ENCODE data around the gene LZTR1. TPM values are rescaled to one million over a fixed set of nuclear protein-coding genes. Genes with fewer than 3 reads are reported as not detected.

LZTR1 gene
- total and polyA plus RNA-seq, 2 of the 4 experiments (the other 2 are of a cell fraction) = 22.8 to 41.3 TPM

GRCh38 chr22:21031545-21032036 is 49.5 kb downstream of the LZTR1 start:
- ATAC-seq (ENCODE audit: low read depth) (no peak), DNase-seq (no peak)
- ChIA-PET CTCF (no interaction called here), POLR2A (ENCODE audit: unreplicated experiment) (no interaction called here)
- Histone ChIP-seq H3K9ac (ENCODE audit: low read depth, low read length) (no peak overlapping the region), H2BK5ac (ENCODE audit: low read depth, low read length, poor library complexity, severe bottlenecking) (no peak overlapping the region), H3K4me2 (ENCODE audit: low read depth, low read length) (no peak overlapping the region), H3K27ac (ENCODE audit: insufficient read depth, low read length) (no peak overlapping the region), H2BK20ac (ENCODE audit: low read depth, low read length) (no peak overlapping the region), H2BK120ac (ENCODE audit: low read depth, low read length) (no peak overlapping the region), H3K4me1 (ENCODE audit: control insufficient read depth, insufficient read depth, low read length) (peaks cover 3% of the 10 kb centered on the region; the same call in 1 of the 2 replicates), H3K36me3 (ENCODE audit: control insufficient read depth, insufficient read depth, low read length) (no peaks in the 10 kb centered on the region), H4K5ac (ENCODE audit: low read depth, low read length) (no peak overlapping the region), H2AFZ (replicated peaks; ENCODE audit: low read length, poor library complexity) (no peak overlapping the region), H3K27me3 (ENCODE audit: control insufficient read depth, insufficient read depth, low read length) (peaks cover 34% of the 10 kb centered on the region), H3K4ac (ENCODE audit: low read depth, low read length) (no peak overlapping the region), H2BK15ac (ENCODE audit: low read depth, low read length) (no peak overlapping the region), H4K20me1 (ENCODE audit: insufficient read depth, low read length) (no peaks in the 10 kb centered on the region), H3K18ac (ENCODE audit: low read depth, low read length) (no peak overlapping the region), H3K4me3 (ENCODE audit: insufficient read depth, low read depth, low read length) (no peak overlapping the region), H4K91ac (ENCODE audit: insufficient read depth, low read depth, low read length) (no peak overlapping the region), H3K23ac (ENCODE audit: low read depth, low read length) (no peak overlapping the region), H4K8ac (ENCODE audit: low read depth in 2 of 2, low read length in 2 of 2) (no peak overlapping the region), H2AK9ac (replicated peaks; ENCODE audit: low read depth, low read length, poor library complexity) (no peak overlapping the region), H2AK5ac (ENCODE audit: low read depth, low read length) (no peak overlapping the region), H3K56ac (ENCODE audit: extremely low read depth, insufficient read depth, low read length) (no peak overlapping the region), H3K79me1 (ENCODE audit: low read depth in 1 of 2, low read length in 2 of 2) (no peaks in the 10 kb centered on the region), H3K9me3 (ENCODE audit: control insufficient read depth, insufficient read depth, low read length) (no peaks in the 10 kb centered on the region), H3K9me1 (ENCODE audit: insufficient read depth, low read length) (no peaks in the 10 kb centered on the region), H3K14ac (replicated peaks; ENCODE audit: low read depth, low read length) (no peak overlapping the region)
- no TSS peak for BruUV-seq (replicated peaks)
- TF ChIP-seq NFE2L2 (IDR thresholded peaks at IDR 0.05; ENCODE audit: low read depth, low read length) (no peak), USF2 (IDR thresholded peaks at IDR 0.05; ENCODE audit: low read depth, low read length) (no peak), RAD21 (IDR thresholded peaks at IDR 0.05; ENCODE audit: low read length) (no peak), RCOR1 (IDR thresholded peaks at IDR 0.05; ENCODE audit: insufficient replicate concordance, low read length) (no peak), BHLHE40 (IDR thresholded peaks at IDR 0.05; ENCODE audit: low read depth, low read length) (no peak), POLR2A (IDR thresholded peaks at IDR 0.05; ENCODE audit: low read depth, low read length) (no peak), CEBPB (IDR thresholded peaks at IDR 0.05; ENCODE audit: low read depth, low read length) (no peak), MXI1 (IDR thresholded peaks at IDR 0.05; ENCODE audit: borderline replicate concordance, low read depth, low read length) (no peak), CHD1 (IDR thresholded peaks at IDR 0.05; ENCODE audit: low read depth, low read length) (no peak), MAZ (IDR thresholded peaks at IDR 0.05; ENCODE audit: borderline replicate concordance, low read depth, low read length) (no peak), MAFK (IDR thresholded peaks at IDR 0.05; ENCODE audit: low read depth, low read length) (no peak), FOS (IDR thresholded peaks at IDR 0.05; ENCODE audit: low read depth, low read length) (no peak), ELK1 (IDR thresholded peaks at IDR 0.05; ENCODE audit: borderline replicate concordance, low read depth, low read length) (no peak), RFX5 (IDR thresholded peaks at IDR 0.05; ENCODE audit: low read depth, low read length) (no peak), CTCF (conservative IDR thresholded peaks at IDR 0.05; ENCODE audit: low read depth, low read length) (no peak), SMC3 (IDR thresholded peaks at IDR 0.05; ENCODE audit: low read depth, low read length) (no peak)
- WGBS, 2 experiments (ENCODE audit: extremely low coverage in 2 of 2, insufficient read length in 1 of 2) = 93% methylated on average over 8 of the region's 18 CpGs; no CpG with 5 or more reads in 1 of the 2 experiments
- dilution Hi-C loops (cut with HindIII; ENCODE audit: low sequenced_read_pairs, unreplicated experiment) (no loop called here), intact Hi-C loops (cut with micrococcal nuclease) (no loop called here), in situ Hi-C loops (cut with MboI; ENCODE audit: low sequenced_read_pairs) (no loop called here)
